Adipocyte (in vitro differentiated cells): ENCODE measurements around the gene IL1RAPL1.
"Not testable (repeated sequence)": the region's sequence is repeated elsewhere in the genome, so short reads cannot be mapped to it uniquely, and the experiment has no call there.

Source experiments
- DNase-seq: peaks from one replicate; pipeline ENCODE4 v3.0.0-alpha.2; 2015; ENCODE audit warnings: low read depth
- H3K27me3 ChIP-seq: replicated peaks from 2 replicates; pipeline ENCODE4 v1.7.0; 2013; ENCODE audit warnings: mild to moderate bottlenecking, low read length, moderate library complexity; ENCODE audit not compliant: control insufficient read depth, insufficient read depth
- H3K36me3 ChIP-seq: 2 replicates; pipeline ENCODE4 v1.7.0; 2013; ENCODE audit warnings: low read length, mild to moderate bottlenecking, moderate library complexity; ENCODE audit not compliant: control insufficient read depth, insufficient read depth, severe bottlenecking
- H3K4me1 ChIP-seq: 2 replicates; pipeline ENCODE4 v1.7.0; 2013; ENCODE audit warnings: mild to moderate bottlenecking, low read length, moderate library complexity; ENCODE audit not compliant: control insufficient read depth, insufficient read depth
- H3K4me3 ChIP-seq: 2 replicates; pipeline ENCODE4 v1.7.0; 2013; ENCODE audit warnings: mild to moderate bottlenecking, low read length, moderate library complexity
- H3K9ac ChIP-seq: 2 replicates; pipeline ENCODE4 v1.7.0; 2013; ENCODE audit warnings: mild to moderate bottlenecking, low read length, moderate library complexity
- H3K9me3 ChIP-seq: 2 replicates; pipeline ENCODE4 v1.7.0; 2013; ENCODE audit warnings: mild to moderate bottlenecking, low read length, moderate library complexity; ENCODE audit not compliant: control insufficient read depth

IL1RAPL1 gene

DNA sequence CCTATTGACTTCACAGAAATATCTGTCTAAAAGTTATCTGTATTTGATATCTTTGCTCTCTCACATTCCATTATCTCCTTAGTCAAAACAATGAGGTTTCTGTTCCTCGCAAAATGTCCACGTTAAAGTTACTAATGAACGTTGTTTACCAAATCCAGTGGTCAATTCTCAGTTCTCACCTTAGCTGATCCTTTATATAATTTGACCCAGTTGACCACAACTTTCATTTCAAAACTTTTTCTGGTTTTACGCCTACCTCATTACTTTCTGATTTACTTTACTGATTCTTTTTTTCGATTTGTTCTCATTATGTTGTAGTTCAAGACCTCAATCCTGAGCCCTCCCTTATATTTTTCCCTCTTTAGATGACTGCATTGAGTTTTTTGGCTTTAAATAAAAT lies 186.6 kb downstream of the IL1RAPL1 start:
- H3K9me3 ChIP-seq = no peaks in the 10 kb centered on the region
- no peaks in the 10 kb centered on the region for H3K27me3 ChIP-seq
- no peaks in the 10 kb centered on the region for H3K4me1 ChIP-seq
- H3K4me3 ChIP-seq = no peak overlapping the region
- H3K36me3 ChIP-seq = no peaks in the 10 kb centered on the region
- no peak for DNase-seq
- H3K9ac ChIP-seq = no peak overlapping the region

DNA sequence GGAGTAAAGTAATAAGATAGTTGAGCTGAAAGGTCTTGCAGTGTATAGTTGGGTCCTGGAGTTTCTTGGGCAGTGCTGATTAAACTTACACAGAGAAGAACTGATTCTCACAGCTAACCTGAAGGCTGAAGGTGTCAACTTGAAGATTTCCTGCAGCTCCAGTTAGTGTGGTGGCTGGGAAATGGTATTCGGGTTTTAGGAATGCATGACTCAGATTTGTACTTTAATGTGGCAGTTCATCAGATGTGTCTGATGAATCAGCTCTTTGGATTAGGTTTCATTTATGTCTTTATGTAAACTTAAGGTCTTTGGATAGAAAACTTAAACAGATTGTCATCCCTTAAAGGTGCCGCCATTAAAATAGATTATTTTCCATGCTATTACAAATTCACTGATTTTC lies 200.0 kb downstream of the IL1RAPL1 start:
- H3K36me3 ChIP-seq = no peaks in the 10 kb centered on the region
- H3K9me3 ChIP-seq = no peaks in the 10 kb centered on the region
- DNase-seq = peak; percentile 43
- no peaks in the 10 kb centered on the region for H3K27me3 ChIP-seq
- no peak overlapping the region for H3K9ac ChIP-seq
- H3K4me3 ChIP-seq = no peak overlapping the region
- no peaks in the 10 kb centered on the region for H3K4me1 ChIP-seq

DNA sequence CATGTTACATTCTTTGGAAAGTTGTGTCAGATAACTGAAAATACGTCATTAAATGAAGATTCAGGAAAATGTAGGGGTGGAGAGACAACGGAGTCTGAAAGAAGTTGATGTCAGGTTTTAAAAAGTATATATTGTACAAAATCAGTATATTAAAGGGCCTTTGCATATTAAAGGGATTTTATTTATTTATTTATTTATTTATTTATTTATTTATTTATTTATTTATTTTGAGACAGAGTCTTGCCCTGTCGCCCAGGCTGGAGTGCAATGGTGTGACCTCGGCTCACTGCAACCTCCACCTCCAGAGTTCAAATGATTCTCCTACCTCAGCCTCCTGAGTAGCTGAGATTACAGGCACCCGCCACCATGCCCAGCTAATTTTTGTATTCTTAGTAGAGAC lies 213.4 kb downstream of the IL1RAPL1 start:
- not testable (repeated sequence) for DNase-seq, H3K4me3 ChIP-seq, H3K27me3 ChIP-seq, H3K9ac ChIP-seq, H3K4me1 ChIP-seq, H3K36me3 ChIP-seq
- peaks cover 16% of the 10 kb centered on the region for H3K9me3 ChIP-seq

DNA sequence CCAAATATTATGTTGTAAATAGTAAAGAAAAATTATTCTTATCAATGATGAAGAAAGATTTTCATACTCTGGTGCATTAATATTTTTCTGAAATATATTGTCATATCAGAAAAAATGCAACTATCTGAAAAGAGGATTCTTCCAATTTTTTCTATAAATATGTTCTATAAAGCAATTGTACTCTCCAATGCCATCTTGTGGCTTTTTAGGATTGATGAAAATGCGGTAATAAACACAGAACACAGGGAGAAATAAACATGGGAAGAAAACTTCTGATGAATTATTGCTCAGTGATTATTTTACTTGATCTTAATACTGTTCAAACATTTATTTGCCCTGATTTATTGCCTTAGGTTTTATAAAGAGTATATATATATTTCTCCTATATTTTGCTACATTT lies 215.4 kb downstream of the IL1RAPL1 start:
- Histone ChIP-seq H3K4me3 (no peak overlapping the region), H3K9me3 (peaks cover 10% of the 10 kb centered on the region), H3K36me3 (no peaks in the 10 kb centered on the region), H3K4me1 (no peaks in the 10 kb centered on the region), H3K9ac (no peak overlapping the region), H3K27me3 (peaks cover 14% of the 10 kb centered on the region)
- DNase-seq = peak; percentile 28

DNA sequence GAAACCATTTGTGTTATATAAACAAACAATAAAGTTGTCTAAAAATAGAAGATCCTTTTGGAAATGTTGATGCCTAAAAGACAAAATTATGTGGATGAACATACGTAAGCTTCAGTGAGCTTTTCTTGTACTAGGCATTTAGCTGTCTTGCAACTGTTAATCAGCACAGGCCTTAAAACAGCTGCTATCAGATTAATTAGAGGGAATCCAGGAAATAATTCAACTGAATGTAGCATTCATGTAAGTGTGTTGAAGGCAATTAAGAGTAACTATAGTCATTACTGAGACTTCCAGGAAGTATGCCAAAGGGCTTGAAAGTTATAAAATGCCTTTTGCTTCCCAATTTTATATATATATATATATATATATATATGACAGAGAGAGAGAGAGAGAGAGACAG lies 248.7 kb downstream of the IL1RAPL1 start:
- no peaks in the 10 kb centered on the region for H3K9me3 ChIP-seq
- no peaks in the 10 kb centered on the region for H3K4me1 ChIP-seq

DNA sequence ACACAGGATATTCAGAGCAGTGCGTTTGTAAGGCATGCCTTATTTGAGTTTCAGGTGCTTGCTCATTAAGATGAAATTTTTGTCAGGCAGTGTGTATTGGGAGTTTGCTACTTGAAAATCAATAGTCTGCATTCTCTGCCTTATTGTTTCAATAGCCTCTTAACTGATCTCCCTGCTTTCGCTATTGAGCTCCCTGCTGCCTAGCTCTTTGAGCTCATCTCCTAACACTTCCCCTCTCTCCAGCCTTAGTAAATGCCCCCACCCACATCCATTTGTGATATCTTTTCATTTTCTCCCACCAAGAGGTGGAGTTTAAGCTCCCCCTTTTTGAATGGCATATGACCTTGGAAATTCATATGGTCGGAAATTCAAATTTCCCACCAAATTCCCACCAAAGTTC lies 256.6 kb downstream of the IL1RAPL1 start:
- no peak overlapping the region for H3K9ac ChIP-seq
- no peaks in the 10 kb centered on the region for H3K27me3 ChIP-seq
- H3K36me3 ChIP-seq = no peaks in the 10 kb centered on the region
- H3K4me3 ChIP-seq = no peak overlapping the region
- H3K4me1 ChIP-seq = no peaks in the 10 kb centered on the region
- H3K9me3 ChIP-seq = no peaks in the 10 kb centered on the region
- no peak for DNase-seq

More for the DNA sequence above, 248.7 kb downstream of the IL1RAPL1 start:
- Histone ChIP-seq H3K27me3 (no peaks in the 10 kb centered on the region), H3K36me3 (no peaks in the 10 kb centered on the region), H3K9ac (no peak overlapping the region), H3K4me3 (no peak overlapping the region)
- no peak for DNase-seq

DNA sequence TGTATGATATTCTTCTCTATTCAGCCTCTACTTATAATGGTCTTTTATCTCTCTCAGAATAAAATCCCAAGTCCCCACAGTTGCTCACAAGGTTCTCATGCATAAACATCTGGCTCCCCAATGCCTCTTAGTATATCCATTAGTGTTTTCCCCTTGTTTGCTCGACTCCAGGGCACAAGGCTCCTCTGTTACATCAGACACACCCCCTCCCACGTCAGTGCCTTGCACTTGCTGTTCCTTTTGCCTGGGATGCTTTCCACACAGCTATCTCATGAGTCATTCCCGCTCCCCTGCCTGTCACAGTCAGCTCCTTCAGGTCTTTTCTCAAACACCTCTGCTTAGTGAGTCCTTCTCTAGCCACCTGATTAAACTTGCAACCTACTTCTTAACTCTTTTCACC lies 260.2 kb downstream of the IL1RAPL1 start:
- Histone ChIP-seq H3K36me3 (no peaks in the 10 kb centered on the region), H3K27me3 (no peaks in the 10 kb centered on the region)
- DNase-seq = peak; percentile 6

DNA sequence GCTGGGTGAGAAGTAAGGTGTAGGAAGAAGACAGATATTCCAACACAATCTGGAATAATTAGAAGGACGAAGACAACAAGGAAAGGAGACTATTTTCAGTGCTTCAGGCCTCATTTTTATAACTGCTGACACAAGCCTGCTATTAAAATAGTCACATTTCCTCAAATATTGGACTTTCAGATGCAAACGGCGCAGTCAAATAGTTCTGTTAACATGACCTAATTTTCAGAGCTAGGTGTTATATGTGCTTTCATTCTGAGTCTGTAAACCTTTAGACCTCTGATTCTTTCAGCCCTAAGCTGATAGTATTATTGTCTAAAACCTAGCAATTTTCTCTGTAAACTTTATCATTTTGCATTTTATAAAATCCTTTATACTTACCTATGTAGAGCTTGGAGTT lies 261.5 kb downstream of the IL1RAPL1 start:
- no peak for DNase-seq
- no peak overlapping the region for H3K4me3 ChIP-seq
- H3K27me3 ChIP-seq = no peaks in the 10 kb centered on the region

More for the DNA sequence above, 260.2 kb downstream of the IL1RAPL1 start:
- H3K9me3 ChIP-seq = no peaks in the 10 kb centered on the region
- H3K4me3 ChIP-seq = no peak overlapping the region
- H3K4me1 ChIP-seq = no peaks in the 10 kb centered on the region
- no peak overlapping the region for H3K9ac ChIP-seq

DNA sequence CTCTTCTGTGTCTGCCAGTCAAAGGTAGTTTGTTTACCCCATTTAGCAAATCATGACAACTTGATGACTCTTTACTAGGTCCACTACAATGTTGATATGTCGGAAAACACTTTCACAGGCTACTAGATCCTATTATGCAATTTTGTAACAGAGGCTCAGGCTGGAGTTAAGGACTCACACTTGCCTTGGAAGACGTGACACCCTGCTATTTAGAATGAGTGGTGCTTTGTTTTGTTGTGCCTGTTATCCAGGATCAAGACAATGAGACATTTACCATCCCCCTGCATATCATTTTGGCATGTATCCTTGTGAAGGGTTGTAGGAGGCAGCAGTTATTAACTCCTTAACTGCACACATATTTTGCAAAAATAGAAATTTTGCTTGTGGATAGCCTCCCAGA lies 263.7 kb downstream of the IL1RAPL1 start:
- Histone ChIP-seq H3K9ac (no peak overlapping the region), H3K4me1 (no peaks in the 10 kb centered on the region), H3K9me3 (no peaks in the 10 kb centered on the region), H3K4me3 (no peak overlapping the region), H3K27me3 (no peaks in the 10 kb centered on the region), H3K36me3 (no peaks in the 10 kb centered on the region)
- DNase-seq = no peak

More for the DNA sequence above, 261.5 kb downstream of the IL1RAPL1 start:
- Histone ChIP-seq H3K9me3 (no peaks in the 10 kb centered on the region), H3K36me3 (no peaks in the 10 kb centered on the region), H3K9ac (no peak overlapping the region), H3K4me1 (no peaks in the 10 kb centered on the region)

DNA sequence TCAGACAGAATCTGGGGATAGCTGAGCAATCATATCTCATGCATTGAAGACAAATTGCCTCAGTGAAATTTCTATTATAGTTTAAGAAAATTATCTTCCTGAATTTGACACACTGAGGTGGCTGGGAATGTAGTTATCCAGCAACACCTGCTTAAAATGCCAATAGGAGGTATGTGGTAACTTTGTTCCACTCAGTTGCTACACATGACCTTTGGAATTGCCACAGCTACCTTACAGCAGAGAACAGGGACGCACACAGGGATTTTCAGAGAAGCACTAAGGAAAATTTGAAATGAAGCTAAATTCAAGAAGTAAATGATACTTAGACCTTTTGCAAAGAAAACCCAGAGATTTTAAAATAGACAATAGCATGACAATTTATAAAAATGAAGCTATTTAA lies 264.6 kb downstream of the IL1RAPL1 start:
- H3K27me3 ChIP-seq = no peaks in the 10 kb centered on the region
- H3K36me3 ChIP-seq = no peaks in the 10 kb centered on the region
- H3K4me1 ChIP-seq = no peaks in the 10 kb centered on the region
- DNase-seq = no peak
- no peak overlapping the region for H3K9ac ChIP-seq
- H3K9me3 ChIP-seq = no peaks in the 10 kb centered on the region
- H3K4me3 ChIP-seq = no peak overlapping the region

DNA sequence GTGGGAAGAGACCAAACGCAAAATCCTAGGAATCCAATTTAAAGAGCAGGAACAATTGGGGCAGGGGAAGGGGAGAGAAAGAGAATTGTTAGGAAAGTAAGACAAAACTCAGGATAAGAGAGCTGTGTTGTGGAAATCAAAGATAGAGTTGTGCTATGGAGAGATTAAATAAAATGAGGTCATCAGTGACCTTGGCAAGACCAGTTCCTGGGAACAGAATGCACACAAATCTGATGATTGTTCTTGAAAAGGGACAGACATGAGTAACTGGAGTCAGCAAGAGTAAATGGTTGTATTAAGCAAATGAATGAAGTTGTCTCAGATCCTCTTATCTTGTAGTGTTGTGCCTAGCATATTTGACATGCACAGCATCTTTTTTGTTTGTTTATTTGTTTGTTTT lies 267.4 kb downstream of the IL1RAPL1 start:
- H3K9me3 ChIP-seq = peaks cover 3% of the 10 kb centered on the region
- H3K4me1 ChIP-seq = no peaks in the 10 kb centered on the region
- no peaks in the 10 kb centered on the region for H3K36me3 ChIP-seq
- no peak overlapping the region for H3K4me3 ChIP-seq
- no peak overlapping the region for H3K9ac ChIP-seq
- DNase-seq = no peak
- H3K27me3 ChIP-seq = peaks cover 4% of the 10 kb centered on the region

DNA sequence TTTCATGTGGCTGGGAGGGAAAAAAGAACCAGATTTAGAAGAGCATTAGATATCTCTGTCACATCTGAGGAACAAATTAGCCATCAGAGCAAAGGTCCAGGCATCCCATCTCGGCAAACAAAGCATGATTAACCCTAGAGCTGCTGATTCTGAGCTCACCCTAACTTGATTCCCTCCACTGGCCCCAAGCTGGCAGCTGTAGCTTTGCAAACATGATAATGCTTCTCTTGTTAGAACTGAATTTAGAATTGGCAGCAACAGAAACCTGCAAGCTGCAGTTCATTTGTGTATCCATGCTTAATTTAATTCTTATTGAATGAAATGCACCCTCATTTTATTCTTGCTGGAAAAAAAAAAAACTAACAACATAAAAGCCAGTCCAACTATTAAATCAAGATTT lies 289.2 kb downstream of the IL1RAPL1 start:
- Histone ChIP-seq H3K9ac (no peak overlapping the region), H3K4me1 (no peaks in the 10 kb centered on the region), H3K27me3 (no peaks in the 10 kb centered on the region), H3K9me3 (no peaks in the 10 kb centered on the region), H3K4me3 (no peak overlapping the region), H3K36me3 (no peaks in the 10 kb centered on the region)
- no peak for DNase-seq
